ENCODE measurements around the gene TAS1R2.

Gene TAS1R2

GRCh38 chr1:18883636-18884418 lies 24.4 kb upstream of the TAS1R2 start:
- no peak overlapping the region for H3K4me3 ChIP-seq (ENCODE audit: low read depth, low read length)
- peak; percentile 95 for TF ChIP-seq CTCF (IDR thresholded peaks at IDR 0.05; ENCODE audit: borderline replicate concordance, insufficient read depth, low read depth, low read length)

GRCh38 chr1:18883079-18883478 lies 23.6 kb upstream of the TAS1R2 start:
- no peak for TF ChIP-seq CTCF (IDR thresholded peaks at IDR 0.05; ENCODE audit: borderline replicate concordance, insufficient read depth, low read depth, low read length)
- no peak overlapping the region for H3K4me3 ChIP-seq (ENCODE audit: low read depth, low read length)

- TF ChIP-seq CTCF (IDR thresholded peaks at IDR 0.05; ENCODE audit: borderline replicate concordance, insufficient read depth, low read depth, low read length): no peak
Observed at GRCh38 chr1:18882486-18882885, 23.0 kb upstream of the TAS1R2 start.

GRCh38 chr1:18881642-18882431 lies 22.4 kb upstream of the TAS1R2 start:
- no peak overlapping the region for H3K4me3 ChIP-seq (ENCODE audit: low read depth, low read length)
- TF ChIP-seq CTCF (IDR thresholded peaks at IDR 0.05; ENCODE audit: borderline replicate concordance, insufficient read depth, low read depth, low read length): no peak

More at GRCh38 chr1:18882486-18882885, 23.0 kb upstream of the TAS1R2 start:
- no peak overlapping the region for H3K4me3 ChIP-seq (ENCODE audit: low read depth, low read length)

GRCh38 chr1:18881164-18881563 lies 21.7 kb upstream of the TAS1R2 start:
- no peak for TF ChIP-seq CTCF (IDR thresholded peaks at IDR 0.05; ENCODE audit: borderline replicate concordance, insufficient read depth, low read depth, low read length)
- H3K4me3 ChIP-seq (ENCODE audit: low read depth, low read length): no peak overlapping the region

GRCh38 chr1:18880585-18880984 lies 21.1 kb upstream of the TAS1R2 start:
- TF ChIP-seq CTCF (IDR thresholded peaks at IDR 0.05; ENCODE audit: borderline replicate concordance, insufficient read depth, low read depth, low read length): no peak
- no peak overlapping the region for H3K4me3 ChIP-seq (ENCODE audit: low read depth, low read length)
